ENCODE measurements around the gene PPHLN1.
"Not testable (repeated sequence)": the region's sequence is repeated elsewhere in the genome, so short reads cannot be mapped to it uniquely, and the experiment has no call there.

The PPHLN1 gene

GRCh38 chr12:42346403-42347002, 20.5 kb downstream of the PPHLN1 start:
- no peak for TF ChIP-seq CTCF (IDR thresholded peaks at IDR 0.05; ENCODE audit: low read depth, low read length)
- Histone ChIP-seq H3K27me3 (ENCODE audit: insufficient read depth, low read depth, severe bottlenecking) (no peaks in the 10 kb centered on the region), H3K4me3 (ENCODE audit: low read depth, low read length) (no peak overlapping the region), H3K9me3 (ENCODE audit: severe bottlenecking) (no peaks in the 10 kb centered on the region), H3K36me3 (peaks cover 2% of the 10 kb centered on the region), H3K27ac (no peak overlapping the region)
- no peak for DNase-seq

- H3K9me3 ChIP-seq (ENCODE audit: severe bottlenecking); H3K27ac ChIP-seq; DNase-seq; H3K27me3 ChIP-seq (ENCODE audit: insufficient read depth, low read depth, severe bottlenecking); H3K4me3 ChIP-seq (ENCODE audit: low read depth, low read length): not testable (repeated sequence)
- peaks cover 19% of the 10 kb centered on the region for H3K36me3 ChIP-seq
Measured at GRCh38 chr12:42349119-42350020, 23.4 kb downstream of the PPHLN1 start.

GRCh38 chr12:42350021-42350407, 24.0 kb downstream of the PPHLN1 start:
- H3K27ac ChIP-seq; DNase-seq; H3K27me3 ChIP-seq (ENCODE audit: insufficient read depth, low read depth, severe bottlenecking); H3K9me3 ChIP-seq (ENCODE audit: severe bottlenecking); H3K4me3 ChIP-seq (ENCODE audit: low read depth, low read length): not testable (repeated sequence)
- H3K36me3 ChIP-seq: peaks cover 19% of the 10 kb centered on the region

- Histone ChIP-seq H3K27me3 (ENCODE audit: insufficient read depth, low read depth, severe bottlenecking) (no peaks in the 10 kb centered on the region), H3K27ac (no peak overlapping the region), H3K36me3 (peaks cover 35% of the 10 kb centered on the region), H3K9me3 (ENCODE audit: severe bottlenecking) (no peaks in the 10 kb centered on the region), H3K4me3 (ENCODE audit: low read depth, low read length) (no peak overlapping the region)
- DNase-seq: no peak
- no peak for TF ChIP-seq CTCF (IDR thresholded peaks at IDR 0.05; ENCODE audit: low read depth, low read length)
Measured at GRCh38 chr12:42356344-42356743, 30.4 kb downstream of the PPHLN1 start.

- H3K4me3 ChIP-seq (ENCODE audit: low read depth, low read length): no peak overlapping the region
- H3K36me3 ChIP-seq: peaks cover 10% of the 10 kb centered on the region
- no peak for TF ChIP-seq CTCF (IDR thresholded peaks at IDR 0.05; ENCODE audit: low read depth, low read length)
- no peak for DNase-seq
- no peak overlapping the region for H3K27ac ChIP-seq
- H3K9me3 ChIP-seq (ENCODE audit: severe bottlenecking): no peaks in the 10 kb centered on the region
- H3K27me3 ChIP-seq (ENCODE audit: insufficient read depth, low read depth, severe bottlenecking): no peaks in the 10 kb centered on the region
Measured at GRCh38 chr12:42360747-42361403, 34.9 kb downstream of the PPHLN1 start.

GRCh38 chr12:42361909-42362646, 36.1 kb downstream of the PPHLN1 start:
- no peak overlapping the region for H3K4me3 ChIP-seq (ENCODE audit: low read depth, low read length)

More at GRCh38 chr12:42361909-42362646, 36.1 kb downstream of the PPHLN1 start:
- no peaks in the 10 kb centered on the region for H3K27me3 ChIP-seq (ENCODE audit: insufficient read depth, low read depth, severe bottlenecking)
- no peak for TF ChIP-seq CTCF (IDR thresholded peaks at IDR 0.05; ENCODE audit: low read depth, low read length)
- no peak for DNase-seq
- no peaks in the 10 kb centered on the region for H3K9me3 ChIP-seq (ENCODE audit: severe bottlenecking)
- no peak overlapping the region for H3K27ac ChIP-seq
- H3K36me3 ChIP-seq: peaks cover 3% of the 10 kb centered on the region; the same call in 1 of the 2 replicates
